GM19351 (cell line): ENCODE data around the gene EML3.

Experiments
- ATAC-seq: cut with Tn5 transposase; IDR thresholded peaks from one replicate; pipeline ENCODE4 v1.9.1; 2021; ENCODE audit warnings: mild to moderate bottlenecking, moderate library complexity; ENCODE audit not compliant: unreplicated experiment

EML3 gene

DNA sequence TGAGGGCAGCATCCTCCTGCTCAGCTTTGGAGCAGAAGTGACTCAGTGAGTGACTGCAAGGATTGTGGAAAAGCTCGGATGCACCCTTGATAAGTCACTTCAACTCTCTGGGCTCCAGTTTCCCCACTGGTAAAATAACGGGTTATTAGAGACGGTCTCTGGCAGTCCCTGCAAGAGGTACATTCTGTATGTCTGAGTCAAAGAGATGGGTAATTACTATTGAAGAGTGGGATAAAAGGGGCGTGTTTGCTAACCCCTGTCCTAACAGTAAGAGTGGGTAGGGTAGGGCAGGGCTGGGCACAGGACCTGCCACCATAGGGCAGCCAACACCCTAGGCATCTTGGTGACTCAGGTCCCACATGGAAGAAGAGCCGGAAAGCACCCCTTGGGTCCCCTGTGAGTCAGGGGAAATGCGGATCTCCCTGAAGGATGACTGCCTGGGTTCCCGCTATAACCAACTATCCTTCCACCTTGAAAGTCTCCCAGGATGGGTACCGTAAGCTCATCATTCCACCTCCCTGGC, 58.7 kb downstream of the EML3 start:
- no peak for ATAC-seq

DNA sequence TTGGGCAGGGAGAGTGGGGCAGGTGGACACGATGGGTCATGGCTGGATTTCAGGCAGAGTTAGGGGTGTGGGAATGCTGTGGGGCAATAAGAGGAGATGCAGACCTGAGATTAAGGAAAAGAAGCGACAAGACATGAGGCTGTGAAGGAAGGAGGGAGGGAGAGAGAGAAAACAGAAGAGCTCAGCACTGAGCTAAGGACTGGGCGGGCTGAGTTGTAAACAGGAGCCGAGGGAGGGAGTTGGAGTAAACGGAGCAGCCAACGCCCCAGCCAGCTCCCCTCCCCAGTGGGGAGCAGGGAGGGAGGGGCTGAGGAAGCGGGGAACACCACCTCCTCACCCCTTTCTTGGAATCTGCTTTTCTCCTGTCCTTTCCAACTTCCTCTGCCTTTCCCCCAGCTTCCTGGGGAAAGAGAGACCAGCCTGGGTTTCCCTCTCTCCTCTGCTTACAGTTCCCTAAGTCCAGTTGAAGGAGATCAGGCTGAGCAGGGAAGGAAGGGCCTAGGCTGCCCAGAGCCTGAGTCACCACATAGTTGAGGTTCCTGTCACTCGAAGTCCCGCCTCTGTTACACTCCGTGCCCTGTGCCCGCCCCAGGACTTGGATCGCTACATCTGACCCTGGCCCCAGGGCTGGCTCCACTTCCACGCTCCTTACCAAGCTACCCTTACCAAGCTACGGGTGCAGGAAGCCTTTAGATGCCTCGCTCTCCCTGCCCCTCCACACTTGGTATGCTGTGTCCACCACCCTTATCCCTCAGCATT, 59.3 kb downstream of the EML3 start:
- no peak for ATAC-seq

DNA sequence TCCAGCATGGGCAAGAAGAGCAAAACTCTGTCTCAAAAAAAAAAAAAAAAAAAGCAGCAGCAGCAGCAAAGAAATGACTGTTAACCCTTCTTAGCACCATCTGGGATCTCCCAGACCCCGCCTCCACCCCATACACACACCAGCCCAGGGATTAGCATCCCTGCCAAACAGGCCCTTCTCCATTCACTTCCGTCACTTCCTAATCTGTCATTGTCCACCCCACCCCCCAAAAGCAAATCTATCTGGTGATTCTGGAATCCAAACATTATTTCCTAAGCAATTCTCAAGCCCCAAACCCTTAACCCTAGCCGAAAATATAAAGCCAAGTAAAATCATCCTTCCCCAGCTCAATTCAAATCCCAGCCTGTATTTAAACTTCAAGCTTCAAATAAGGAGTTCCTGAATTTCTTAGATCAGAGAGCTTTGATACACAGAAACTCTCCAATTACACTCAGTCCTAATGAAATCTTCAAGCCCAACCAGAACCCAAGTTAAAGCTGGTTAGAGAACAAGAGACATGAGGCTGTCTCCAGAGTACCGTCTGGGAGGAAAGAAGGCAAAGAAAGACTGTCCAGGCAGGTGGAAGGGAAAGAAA, 60.0 kb downstream of the EML3 start:
- ATAC-seq, result no peak
